NCI-H345 (cell line): ENCODE measurements around the gene CEP97.

Experiments used
- DNase-seq: peaks from one replicate; lab custom pipeline; 2025; lab: John Stamatoyannopoulos, UW

CEP97 gene

DNA sequence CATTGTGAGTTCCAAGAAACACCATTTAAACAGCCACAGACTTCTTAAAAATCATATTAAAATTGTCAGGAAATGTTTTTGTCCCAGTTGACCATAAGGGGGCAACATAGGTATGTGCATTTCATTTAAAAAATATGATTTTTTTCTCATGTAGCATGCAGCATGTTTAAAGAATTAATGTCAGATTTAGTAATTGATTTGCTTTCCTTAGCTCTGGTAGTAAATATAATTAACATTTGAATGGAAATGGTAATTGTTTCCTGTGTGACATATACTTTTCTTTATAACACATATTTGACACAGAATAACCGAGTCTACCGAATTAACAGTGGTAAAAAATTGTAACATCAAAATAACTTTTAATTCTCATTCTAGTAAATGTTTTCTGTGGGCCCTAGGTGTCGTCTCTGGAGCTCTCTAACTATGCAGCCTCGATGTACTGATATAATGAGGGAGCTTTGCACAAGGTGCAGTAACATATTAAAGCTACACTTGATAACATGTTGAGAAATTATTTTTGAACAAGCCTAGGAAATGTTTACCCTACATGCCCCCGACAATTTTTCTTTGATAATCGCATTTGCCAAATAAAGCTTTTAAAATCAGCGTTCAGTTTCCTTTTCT, 89.5 kb downstream of the CEP97 start:
- DNase-seq = no peak

- DNase-seq = no peak
These were observed 90.4 kb downstream of the CEP97 start for GRCh38 chr3:101814835-101815234.

- DNase-seq = no peak
These were observed 92.1 kb downstream of the CEP97 start for GRCh38 chr3:101816215-101817149.

GRCh38 chr3:101817992-101818391, 93.6 kb downstream of the CEP97 start:
- DNase-seq = no peak

DNA sequence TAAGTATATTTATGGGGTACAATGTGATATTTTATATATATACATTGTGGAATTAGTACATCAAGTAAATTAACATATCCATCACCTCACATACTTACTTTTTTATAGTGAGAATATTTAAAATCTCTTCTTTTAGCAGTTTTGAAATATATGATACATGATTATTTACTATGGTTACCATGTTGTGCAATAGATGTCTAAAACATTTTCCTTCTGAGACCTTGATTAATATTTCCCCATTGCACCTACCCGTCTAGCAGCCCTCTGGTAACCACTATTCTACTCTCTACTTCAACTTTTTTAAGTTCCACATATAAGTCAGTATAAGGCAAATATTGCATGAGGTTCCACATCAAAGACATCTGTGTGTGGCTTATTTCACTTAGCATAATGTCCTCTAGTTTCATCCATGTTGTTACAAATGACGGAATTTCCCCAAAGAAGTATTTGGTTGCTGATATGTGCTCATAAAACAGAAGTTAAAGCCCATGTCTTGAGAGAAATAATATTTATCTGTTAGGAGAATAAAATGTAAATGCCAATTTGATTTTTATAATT, 95.3 kb downstream of the CEP97 start:
- DNase-seq = no peak
